ENCODE data around the gene RANBP1. TPM values are rescaled to one million over a fixed set of nuclear protein-coding genes. Genes with fewer than 3 reads are reported as not detected.
A peak's percentile ranks its signal among the peaks of the same experiment; 100 is the strongest.

Gene RANBP1
- polyA plus RNA-seq, 2 of the 4 experiments (the other 2 are of a cell fraction): 239 to 338 TPM

- Histone ChIP-seq H3K4me2 (no peak overlapping the region), H3K4me1 (peaks cover 7% of the 10 kb centered on the region; the same call in 1 of the 3 replicates), H3K9me3 (no peaks in the 10 kb centered on the region), H3K4me3 (no peak overlapping the region), H3K27ac (no peak overlapping the region)
- ChIA-PET CTCF (interaction anchor here (1.0 to 1.2 kb wide), 2 partner anchors 10 to 158 kb away, joined by 3 to 4 read pairs; no protein-coding TSS in a partner anchor), POLR2A (no interaction called here)
- ATAC-seq (no peak), FAIRE-seq (no peak), DNase-seq (ENCODE audit: low read depth in 1 of 2, low spot score in 1 of 2) (no peak)
- TF ChIP-seq NPAS2 (CRISPR knock-in tag; IDR thresholded peaks at IDR 0.05; ENCODE audit: borderline replicate concordance): no peak
- WGBS (ENCODE audit: missing lambda C conversion rate): 70% methylated on average over 2 of the region's 2 CpGs
These were observed 12.7 kb downstream of the RANBP1 start for GRCh38 chr22:20128619-20128901.

GRCh38 chr22:20128902-20129746 lies 13.2 kb downstream of the RANBP1 start:
- no peak overlapping the region for H3K4me2 ChIP-seq
- peak; percentile 15 to 59; a peak in 3 of 6 replicates for ATAC-seq
- POLR2A ChIA-PET: no interaction called here
- H3K4me3 ChIP-seq: no peak overlapping the region
- WGBS (ENCODE audit: missing lambda C conversion rate): 65% methylated on average over 11 of the region's 18 CpGs
- no peak overlapping the region for H3K27ac ChIP-seq
- FAIRE-seq: no peak
- TF ChIP-seq POLR2AphosphoS2 (conservative IDR thresholded peaks at IDR 0.05; ENCODE audit: low read length) (peak; percentile 79; the same call in 1 of the 2 replicates), HEYL (CRISPR knock-in tag; IDR thresholded peaks at IDR 0.05) (no peak), ELK1 (IDR thresholded peaks at IDR 0.05; ENCODE audit: low read depth, low read length) (no peak), CBX2 (IDR thresholded peaks at IDR 0.05; ENCODE audit: borderline replicate concordance, low read depth) (no peak), CHD4 (IDR thresholded peaks at IDR 0.05; ENCODE audit: borderline replicate concordance) (no peak), ZFP36 (IDR thresholded peaks at IDR 0.05; ENCODE audit: borderline replicate concordance, partially characterized antibody) (no peak), CTCF (IDR thresholded peaks at IDR 0.05) (peak; percentile 27; the same call in 1 of the 3 replicates), PHF8 (IDR thresholded peaks at IDR 0.05; ENCODE audit: borderline replicate concordance, low read depth) (no peak), MAX (IDR thresholded peaks at IDR 0.05) (0 out of 2 replicates have a peak, but pooled peaks have one; percentile 13), TFCP2L1 (CRISPR knock-in tag; IDR thresholded peaks at IDR 0.05) (no peak), RAD21 (conservative IDR thresholded peaks at IDR 0.05 in 1 of 2, IDR thresholded peaks at IDR 0.05 in 1 of 2) (peak in 1 of 2 experiments; percentile 27; a peak in 2 of 5 replicates)
- H3K4me1 ChIP-seq: peaks cover 7% of the 10 kb centered on the region; the same call in 1 of the 3 replicates
- no peaks in the 10 kb centered on the region for H3K9me3 ChIP-seq
- CTCF ChIA-PET: interaction anchor here (0.7 to 1.3 kb wide), 4 partner anchors 9 to 22 kb away, joined by 3 to 5 read pairs (median 4); partner anchors contain the start of gene RANBP1
- peak in 1 of 2 experiments; percentile 46 for DNase-seq (ENCODE audit: low read depth in 1 of 2, low spot score in 1 of 2)

- Histone ChIP-seq H3K9me3 (no peaks in the 10 kb centered on the region), H3K27ac (no peak overlapping the region), H3K4me3 (no peak overlapping the region), H3K4me1 (peaks cover 7% of the 10 kb centered on the region; the same call in 1 of the 3 replicates), H3K4me2 (no peak overlapping the region)
- CTCF ChIA-PET: interaction anchor here (0.7 to 1.3 kb wide), 4 partner anchors 8 to 22 kb away, joined by 3 to 5 read pairs (median 4); partner anchors contain the start of gene RANBP1
- WGBS (ENCODE audit: missing lambda C conversion rate): 81% methylated on average over 3 of the region's 3 CpGs
- POLR2A ChIA-PET: no interaction called here
- FAIRE-seq: no peak
- TF ChIP-seq RFX5 (IDR thresholded peaks at IDR 0.05) (no peak), ESRRA (IDR thresholded peaks at IDR 0.05; ENCODE audit: borderline replicate concordance, low read length) (no peak), PBX3 (IDR thresholded peaks at IDR 0.05) (no peak)
- no peak for DNase-seq (ENCODE audit: low read depth in 1 of 2, low spot score in 1 of 2)
- ATAC-seq: no peak
These were observed 13.8 kb downstream of the RANBP1 start for GRCh38 chr22:20129747-20130014.
